ENCODE results near the gene NRL.

The NRL gene

GRCh38 chr14:24084440-24084839 lies 30.3 kb downstream of the NRL start:
- no peak for DNase-seq (ENCODE audit: low spot score)
- in situ Hi-C loops (cut with MboI; ENCODE audit: low sequenced_read_pairs, unreplicated experiment): no loop called here
- TF ChIP-seq CTCF (IDR thresholded peaks at IDR 0.05; ENCODE audit: borderline replicate concordance, control extremely low read depth, extremely low read depth, insufficient read depth, missing control alignments): no peak

GRCh38 chr14:24083462-24083861 lies 31.3 kb downstream of the NRL start:
- TF ChIP-seq CTCF (IDR thresholded peaks at IDR 0.05; ENCODE audit: borderline replicate concordance, control extremely low read depth, extremely low read depth, insufficient read depth, missing control alignments): no peak
- in situ Hi-C loops (cut with MboI; ENCODE audit: low sequenced_read_pairs, unreplicated experiment): no loop called here
- DNase-seq (ENCODE audit: low spot score): no peak

- in situ Hi-C loops (cut with MboI; ENCODE audit: low sequenced_read_pairs, unreplicated experiment): no loop called here
- DNase-seq (ENCODE audit: low spot score): no peak
- no peak for TF ChIP-seq CTCF (IDR thresholded peaks at IDR 0.05; ENCODE audit: borderline replicate concordance, control extremely low read depth, extremely low read depth, insufficient read depth, missing control alignments)
Measured at GRCh38 chr14:24082411-24083080, 32.2 kb downstream of the NRL start.

- in situ Hi-C loops (cut with MboI; ENCODE audit: low sequenced_read_pairs, unreplicated experiment): no loop called here
- no peak for DNase-seq (ENCODE audit: low spot score)
- no peak for TF ChIP-seq CTCF (IDR thresholded peaks at IDR 0.05; ENCODE audit: borderline replicate concordance, control extremely low read depth, extremely low read depth, insufficient read depth, missing control alignments)
Measured at GRCh38 chr14:24081739-24082211, 33.0 kb downstream of the NRL start.

- peak; percentile 89 for DNase-seq (ENCODE audit: low spot score)
- TF ChIP-seq CTCF (IDR thresholded peaks at IDR 0.05; ENCODE audit: borderline replicate concordance, control extremely low read depth, extremely low read depth, insufficient read depth, missing control alignments): no peak
- in situ Hi-C loops (cut with MboI; ENCODE audit: low sequenced_read_pairs, unreplicated experiment): no loop called here
Measured at GRCh38 chr14:24080888-24081738, 33.6 kb downstream of the NRL start.

- no peak for TF ChIP-seq CTCF (IDR thresholded peaks at IDR 0.05; ENCODE audit: borderline replicate concordance, control extremely low read depth, extremely low read depth, insufficient read depth, missing control alignments)
- DNase-seq (ENCODE audit: low spot score): no peak
- in situ Hi-C loops (cut with MboI; ENCODE audit: low sequenced_read_pairs, unreplicated experiment): no loop called here
Measured at GRCh38 chr14:24080142-24080530, 34.6 kb downstream of the NRL start.

All from GM13976 (cell line).